ENCODE results near the gene PSMA6. TPM values are rescaled to one million over a fixed set of nuclear protein-coding genes. Genes with fewer than 3 reads are reported as not detected.

Gene PSMA6
- polyA plus RNA-seq, 1 donor (not counting 4 experiments of a cell fraction or from before 2014, with no cell fraction given): 326 TPM

DNA sequence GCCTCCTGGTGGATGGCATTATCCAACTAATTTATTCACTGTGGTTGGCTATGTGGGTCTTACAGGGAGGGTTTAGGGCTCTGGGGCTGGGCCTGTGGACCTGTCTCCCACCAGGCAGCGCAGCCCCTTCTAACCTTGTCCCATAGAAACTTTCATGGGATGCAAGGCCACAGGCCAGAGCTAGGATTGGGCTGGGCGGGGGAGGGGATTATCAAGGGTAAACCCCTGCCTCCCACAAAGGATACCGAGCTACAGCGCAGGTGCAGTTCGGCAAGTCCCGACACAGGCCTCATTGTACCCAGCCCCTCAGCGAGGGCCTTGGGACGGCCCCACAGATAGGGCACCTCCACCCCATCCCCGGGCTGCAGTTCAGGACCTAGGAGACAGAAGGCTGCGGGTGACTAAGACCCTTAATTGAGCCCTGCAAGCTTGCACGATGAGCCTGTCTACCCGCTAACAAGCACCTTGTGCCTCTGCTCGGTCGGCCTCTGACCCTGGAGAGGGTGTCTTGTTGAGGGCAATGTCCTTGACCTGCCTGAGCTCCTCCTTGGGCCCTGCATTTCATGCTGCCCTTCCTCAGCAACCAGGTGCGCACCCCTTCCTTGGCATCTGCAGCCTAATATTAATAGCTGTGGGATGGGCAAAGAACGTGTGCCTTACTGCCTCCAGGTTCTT lies 46.7 kb downstream of the PSMA6 start:
- TF ChIP-seq EZH2 (IDR thresholded peaks at IDR 0.05; ENCODE audit: low read length) (no peak), CTCF (optimal IDR thresholded peaks at IDR 0.05 in 1 of 3, IDR thresholded peaks at IDR 0.05 in 1 of 3, conservative IDR thresholded peaks at IDR 0.05 in 1 of 3; ENCODE audit: extremely low read depth in 1 of 3, insufficient read depth in 2 of 3, low read length in 3 of 3) (no peak)
- Histone ChIP-seq H3K9me3 (ENCODE audit: control insufficient read depth, low read depth, low read length) (no peaks in the 10 kb centered on the region), H3K4me1 (ENCODE audit: control insufficient read depth, extremely low read depth, insufficient read depth, low read length) (peaks cover 49% of the 10 kb centered on the region), H3K27me3 (ENCODE audit: control insufficient read depth, extremely low read depth, insufficient read depth, low read length) (no peaks in the 10 kb centered on the region), H3K27ac (ENCODE audit: control insufficient read depth, insufficient read depth, low read length) (no peak overlapping the region), H3K79me2 (ENCODE audit: control insufficient read depth, insufficient read depth, low read length) (no peaks in the 10 kb centered on the region), H3K9me1 (ENCODE audit: control insufficient read depth, extremely low read depth, insufficient read depth, low read length) (no peaks in the 10 kb centered on the region), H3K36me3 (ENCODE audit: control insufficient read depth in 2 of 2, extremely low read depth in 1 of 2, insufficient read depth in 2 of 2, low read length in 2 of 2) (no peaks in the 10 kb centered on the region), H3K4me2 (ENCODE audit: control insufficient read depth, extremely low read depth, insufficient read depth, low read depth, low read length) (no peak overlapping the region), H2AFZ (ENCODE audit: control insufficient read depth, low read length) (no peak overlapping the region), H3K9ac (ENCODE audit: control insufficient read depth, extremely low read depth, insufficient read depth, low read length) (no peak overlapping the region), H3K4me3 (ENCODE audit: control insufficient read depth in 2 of 3, extremely low read depth in 1 of 3, insufficient read depth in 2 of 3, low read depth in 1 of 3, low read length in 3 of 3) (no peak overlapping the region), H4K20me1 (ENCODE audit: control insufficient read depth, extremely low read depth, insufficient read depth, low read length) (no peaks in the 10 kb centered on the region)
- DNase-seq (ENCODE audit: low read depth, low spot score) (no peak), FAIRE-seq (no peak)
- dilution Hi-C loops (cut with MboI; ENCODE audit: extremely low pct_ligation_motif_present, low sequenced_read_pairs): no loop called here

GRCh38 chr14:35339761-35340406 lies 47.7 kb downstream of the PSMA6 start:
- Histone ChIP-seq H3K9me3 (ENCODE audit: control insufficient read depth, low read depth, low read length) (no peaks in the 10 kb centered on the region), H3K4me3 (ENCODE audit: control insufficient read depth in 2 of 3, extremely low read depth in 1 of 3, insufficient read depth in 2 of 3, low read depth in 1 of 3, low read length in 3 of 3) (no peak overlapping the region), H3K27me3 (ENCODE audit: control insufficient read depth, extremely low read depth, insufficient read depth, low read length) (no peaks in the 10 kb centered on the region), H3K4me1 (ENCODE audit: control insufficient read depth, extremely low read depth, insufficient read depth, low read length) (peaks cover 46% of the 10 kb centered on the region), H2AFZ (ENCODE audit: control insufficient read depth, low read length) (no peak overlapping the region), H3K27ac (ENCODE audit: control insufficient read depth, insufficient read depth, low read length) (no peak overlapping the region), H3K9me1 (ENCODE audit: control insufficient read depth, extremely low read depth, insufficient read depth, low read length) (no peaks in the 10 kb centered on the region), H4K20me1 (ENCODE audit: control insufficient read depth, extremely low read depth, insufficient read depth, low read length) (no peaks in the 10 kb centered on the region), H3K4me2 (ENCODE audit: control insufficient read depth, extremely low read depth, insufficient read depth, low read depth, low read length) (no peak overlapping the region), H3K79me2 (ENCODE audit: control insufficient read depth, insufficient read depth, low read length) (no peaks in the 10 kb centered on the region), H3K36me3 (ENCODE audit: control insufficient read depth in 2 of 2, extremely low read depth in 1 of 2, insufficient read depth in 2 of 2, low read length in 2 of 2) (no peaks in the 10 kb centered on the region), H3K9ac (ENCODE audit: control insufficient read depth, extremely low read depth, insufficient read depth, low read length) (no peak overlapping the region)
- no peak for TF ChIP-seq CTCF (optimal IDR thresholded peaks at IDR 0.05 in 1 of 3, IDR thresholded peaks at IDR 0.05 in 1 of 3, conservative IDR thresholded peaks at IDR 0.05 in 1 of 3; ENCODE audit: extremely low read depth in 1 of 3, insufficient read depth in 2 of 3, low read length in 3 of 3)
- no peak for TF ChIP-seq EZH2 (IDR thresholded peaks at IDR 0.05; ENCODE audit: low read length)
- dilution Hi-C loops (cut with MboI; ENCODE audit: extremely low pct_ligation_motif_present, low sequenced_read_pairs): no loop called here
- no peak for DNase-seq (ENCODE audit: low read depth, low spot score)
- FAIRE-seq: no peak
